Body of pancreas (tissue), 4 donors: ENCODE data around the gene DUSP8.

ENCODE experiments used
- CTCF ChIP-seq, 7 experiments: fragments of 450-650 bp in 4 of 7; fragments of 200-600 bp in 3 of 7; sonication (generic) in 3 of 7; IDR thresholded peaks; one replicate each; pipeline ENCODE4 v1.5.1; 2016 to 2019; ENCODE audit warnings: antibody characterized with exemption in 7 of 7
- POLR2A ChIP-seq, 3 donors: fragments of 450-650 bp; IDR thresholded peaks; one replicate each; pipeline ENCODE4 v1.6.1; 2016; ENCODE audit warnings: antibody characterized with exemption in 3 of 3, mild to moderate bottlenecking in 2 of 3

- no peak for TF ChIP-seq CTCF (IDR thresholded peaks at IDR 0.05)
- TF ChIP-seq POLR2A (IDR thresholded peaks at IDR 0.05): no peak
Observed at GRCh38 chr11:1608363-1608762, 36.3 kb upstream of the DUSP8 start, which contains the start of gene KRTAP5-3.
